Gastroesophageal sphincter (tissue), 3 donors: ENCODE measurements around the gene C5orf58.

Source experiments
- EP300 ChIP-seq: sonication (generic); formaldehyde crosslinking; IDR thresholded peaks from one replicate; pipeline ENCODE4 v1.6.1; 2017; ENCODE audit warnings: antibody characterized with exemption, mild to moderate bottlenecking
- POLR2A ChIP-seq, 2 donors: fragments of 450-650 bp; IDR thresholded peaks; one replicate each; pipeline ENCODE4 v1.6.1; 2017; ENCODE audit warnings: antibody characterized with exemption in 2 of 2, mild to moderate bottlenecking in 2 of 2, moderate library complexity in 1 of 2
- POLR2AphosphoS5 ChIP-seq: sonication (generic); formaldehyde crosslinking; IDR thresholded peaks from one replicate; pipeline ENCODE4 v1.6.1; 2017; ENCODE audit warnings: antibody characterized with exemption
- TF ChIP-seq, protein P1 (sequence below), 4 experiments: fragments of 200-600 bp in 2 of 4; fragments of 450-650 bp in 2 of 4; sonication (generic) in 1 of 4; IDR thresholded peaks; one replicate each; pipeline ENCODE4 v1.5.1; 2017 to 2019; ENCODE audit warnings: antibody characterized with exemption in 4 of 4, mild to moderate bottlenecking in 2 of 4, moderate library complexity in 2 of 4

DNA sequence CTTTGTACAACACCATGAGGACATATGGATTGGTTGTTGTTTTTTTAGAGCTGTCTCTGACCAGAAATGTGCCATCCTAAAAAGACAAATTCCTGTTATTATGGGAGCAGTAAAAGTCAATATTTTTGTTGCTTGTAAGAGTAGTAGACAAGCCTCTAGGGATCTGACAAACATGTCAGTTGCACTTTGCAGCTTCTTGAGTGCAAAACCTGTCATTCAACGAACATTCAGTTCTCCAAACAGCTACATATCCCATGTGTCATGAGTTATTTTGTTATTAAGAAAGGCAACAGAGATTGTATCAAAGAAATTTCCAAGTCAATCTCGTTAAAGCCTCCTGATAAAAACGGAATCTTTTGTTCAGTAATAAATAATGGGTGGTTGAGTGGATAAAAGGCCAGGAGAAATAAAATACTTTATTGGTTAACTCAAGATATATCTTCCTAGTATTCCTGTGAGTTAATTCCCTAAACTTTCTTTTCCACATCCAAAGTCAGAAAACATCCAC is 18.1 kb downstream of the C5orf58 start:
- TF ChIP-seq, protein P1, sequence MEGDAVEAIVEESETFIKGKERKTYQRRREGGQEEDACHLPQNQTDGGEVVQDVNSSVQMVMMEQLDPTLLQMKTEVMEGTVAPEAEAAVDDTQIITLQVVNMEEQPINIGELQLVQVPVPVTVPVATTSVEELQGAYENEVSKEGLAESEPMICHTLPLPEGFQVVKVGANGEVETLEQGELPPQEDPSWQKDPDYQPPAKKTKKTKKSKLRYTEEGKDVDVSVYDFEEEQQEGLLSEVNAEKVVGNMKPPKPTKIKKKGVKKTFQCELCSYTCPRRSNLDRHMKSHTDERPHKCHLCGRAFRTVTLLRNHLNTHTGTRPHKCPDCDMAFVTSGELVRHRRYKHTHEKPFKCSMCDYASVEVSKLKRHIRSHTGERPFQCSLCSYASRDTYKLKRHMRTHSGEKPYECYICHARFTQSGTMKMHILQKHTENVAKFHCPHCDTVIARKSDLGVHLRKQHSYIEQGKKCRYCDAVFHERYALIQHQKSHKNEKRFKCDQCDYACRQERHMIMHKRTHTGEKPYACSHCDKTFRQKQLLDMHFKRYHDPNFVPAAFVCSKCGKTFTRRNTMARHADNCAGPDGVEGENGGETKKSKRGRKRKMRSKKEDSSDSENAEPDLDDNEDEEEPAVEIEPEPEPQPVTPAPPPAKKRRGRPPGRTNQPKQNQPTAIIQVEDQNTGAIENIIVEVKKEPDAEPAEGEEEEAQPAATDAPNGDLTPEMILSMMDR (IDR thresholded peaks at IDR 0.05) = no peak
- TF ChIP-seq POLR2AphosphoS5 (no peak), POLR2A (IDR thresholded peaks at IDR 0.05) (no peak), EP300 (no peak)
